ENCODE results near the gene WEE2.
"Not testable (repeated sequence)": the region's sequence is repeated elsewhere in the genome, so short reads cannot be mapped to it uniquely, and the experiment has no call there.

Gene WEE2

DNA sequence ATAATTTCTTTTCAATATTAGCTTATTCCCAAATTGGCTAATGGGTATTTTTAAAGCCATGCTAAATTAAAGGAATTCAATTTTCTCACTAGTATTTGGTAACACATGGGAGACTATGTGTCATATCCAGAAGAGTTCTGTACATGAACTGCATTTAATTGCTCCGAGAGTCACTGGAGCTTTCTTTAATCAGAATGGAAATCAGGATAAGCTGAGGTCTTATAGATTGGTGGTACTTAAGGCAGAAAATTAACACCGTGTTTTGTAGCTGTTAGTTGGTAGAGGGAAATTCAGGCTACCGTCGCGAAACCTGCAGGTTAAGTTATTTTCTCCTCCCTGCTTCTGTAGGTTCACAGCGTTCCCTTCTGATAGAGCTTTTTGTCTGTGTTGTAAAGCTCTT is at the start of gene WEE2:
WEE2 (plus strand) TSS at position 3 of the 400 bp plus-strand sequence. CDS start 406 bp downstream, outside the sequence.
- peak in 1 of 2 experiments; percentile 63 for DNase-seq

DNA sequence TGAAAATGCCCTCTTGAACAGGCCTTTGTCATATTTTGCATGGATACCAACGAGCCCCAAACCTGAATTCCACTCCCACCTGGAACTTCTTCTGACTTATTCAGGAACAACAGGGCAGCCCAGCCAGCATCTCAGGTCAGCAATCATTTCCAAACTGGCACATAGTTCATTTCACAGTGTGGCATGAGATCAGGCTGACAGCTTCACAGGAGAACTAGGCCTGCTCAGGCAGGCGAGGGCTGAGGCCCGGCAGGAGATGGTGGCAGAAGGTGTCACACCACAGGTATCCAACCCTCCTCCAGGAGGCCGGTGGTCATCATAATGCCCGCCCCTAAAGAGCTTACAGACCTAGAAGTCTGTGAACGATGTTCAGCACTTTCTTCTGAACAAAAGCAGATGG is 48.7 kb upstream of the WEE2 start:
- no peak for DNase-seq

DNA sequence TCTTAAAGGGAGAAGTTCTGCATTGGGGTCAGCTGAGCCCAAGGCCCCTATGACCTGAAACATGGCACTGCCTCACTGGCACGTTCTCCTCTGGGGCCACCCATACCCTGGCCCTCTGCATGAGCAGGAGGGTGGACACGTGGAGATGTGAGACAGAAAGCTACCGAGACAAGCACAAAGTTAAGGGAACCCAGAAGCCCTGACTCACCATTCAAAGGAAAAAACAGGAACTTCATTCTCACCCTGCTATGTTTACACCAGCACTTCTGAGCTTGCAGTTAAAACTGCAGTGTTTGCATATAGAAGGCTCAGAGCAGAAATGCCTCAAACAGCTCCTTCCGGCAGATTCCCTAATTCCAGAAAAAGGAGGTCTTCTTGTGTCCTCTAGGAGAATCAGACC is 47.9 kb upstream of the WEE2 start:
- DNase-seq = no peak

DNA sequence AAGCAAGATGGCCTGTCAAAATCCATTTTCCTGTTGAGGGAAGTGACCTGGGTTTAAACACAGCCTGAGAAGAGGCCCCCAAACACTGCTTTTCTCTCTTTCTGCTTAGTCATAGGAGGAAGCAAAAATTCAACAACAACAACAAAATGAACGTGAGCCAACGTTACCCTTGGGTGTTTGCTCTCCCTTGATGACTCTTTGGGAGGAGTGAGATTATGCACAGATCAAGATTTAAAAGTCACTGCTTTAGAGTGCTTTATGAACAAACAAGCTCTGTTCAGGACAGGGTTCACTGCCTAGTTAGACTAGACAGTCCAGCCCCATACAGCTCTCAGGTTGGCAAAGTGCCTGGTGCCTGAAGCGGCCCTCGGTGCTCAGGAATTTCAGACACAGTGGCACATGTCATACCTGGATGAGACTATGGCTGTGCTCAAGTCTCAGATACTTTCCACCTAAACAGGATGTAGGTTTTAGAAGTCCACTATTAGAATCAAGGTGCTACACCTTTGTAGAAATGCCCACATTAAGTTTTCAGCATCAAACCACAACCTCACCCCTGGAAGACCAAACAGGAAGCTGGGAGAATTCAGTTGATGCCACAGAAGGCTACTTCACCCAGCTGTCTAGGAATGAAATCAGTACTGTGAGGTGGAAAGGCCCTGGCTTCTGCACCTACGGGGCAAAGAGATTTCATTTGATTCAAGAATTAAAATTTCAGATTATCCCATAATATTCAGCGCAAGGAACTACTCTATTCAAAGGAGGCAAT is 44.9 kb upstream of the WEE2 start:
- DNase-seq = no peak

DNA sequence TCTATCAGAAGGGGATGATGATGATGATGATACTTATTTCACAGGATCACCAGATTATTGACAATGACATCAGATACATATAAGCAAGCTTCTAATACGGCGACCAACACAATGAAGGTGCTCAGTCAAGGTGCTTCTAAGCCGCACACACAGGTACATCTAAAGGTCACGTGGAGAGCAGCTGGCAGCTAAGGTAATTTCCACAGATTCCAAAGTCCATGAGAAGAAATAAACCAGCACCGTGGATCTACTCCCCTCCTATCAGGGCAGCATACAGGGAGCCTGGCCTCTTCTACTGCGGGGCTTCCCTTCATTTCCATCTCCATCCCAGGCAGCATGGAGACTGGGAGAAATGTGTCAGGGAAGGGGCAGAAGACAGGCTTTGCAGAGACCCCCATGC is 43.7 kb upstream of the WEE2 start:
- DNase-seq = no peak

- no peak for DNase-seq
Observed at GRCh38 chr7:141665208-141666035, 42.7 kb upstream of the WEE2 start.

DNA sequence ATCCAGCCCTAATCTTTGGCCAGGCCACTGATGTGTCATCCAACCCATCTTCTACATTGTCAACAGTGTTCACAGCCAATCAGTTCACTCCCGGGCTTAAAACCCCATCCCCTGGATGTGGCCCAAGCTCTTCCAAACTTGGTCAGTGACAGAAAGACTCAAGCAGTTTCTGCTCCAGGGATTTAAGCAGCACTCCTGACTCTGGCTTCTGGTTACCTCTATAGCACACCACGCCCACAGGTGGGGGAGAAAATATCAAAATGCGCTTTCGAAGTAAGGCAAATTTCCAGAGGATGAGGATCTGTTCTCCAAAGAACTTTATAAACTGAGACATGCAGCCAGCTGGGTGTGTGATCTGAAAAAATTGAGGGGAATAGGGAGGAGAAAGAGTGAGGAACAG is 42.1 kb upstream of the WEE2 start:
- no peak for DNase-seq

- DNase-seq = no peak
Observed at GRCh38 chr7:141668853-141669252, 39.3 kb upstream of the WEE2 start.

DNA sequence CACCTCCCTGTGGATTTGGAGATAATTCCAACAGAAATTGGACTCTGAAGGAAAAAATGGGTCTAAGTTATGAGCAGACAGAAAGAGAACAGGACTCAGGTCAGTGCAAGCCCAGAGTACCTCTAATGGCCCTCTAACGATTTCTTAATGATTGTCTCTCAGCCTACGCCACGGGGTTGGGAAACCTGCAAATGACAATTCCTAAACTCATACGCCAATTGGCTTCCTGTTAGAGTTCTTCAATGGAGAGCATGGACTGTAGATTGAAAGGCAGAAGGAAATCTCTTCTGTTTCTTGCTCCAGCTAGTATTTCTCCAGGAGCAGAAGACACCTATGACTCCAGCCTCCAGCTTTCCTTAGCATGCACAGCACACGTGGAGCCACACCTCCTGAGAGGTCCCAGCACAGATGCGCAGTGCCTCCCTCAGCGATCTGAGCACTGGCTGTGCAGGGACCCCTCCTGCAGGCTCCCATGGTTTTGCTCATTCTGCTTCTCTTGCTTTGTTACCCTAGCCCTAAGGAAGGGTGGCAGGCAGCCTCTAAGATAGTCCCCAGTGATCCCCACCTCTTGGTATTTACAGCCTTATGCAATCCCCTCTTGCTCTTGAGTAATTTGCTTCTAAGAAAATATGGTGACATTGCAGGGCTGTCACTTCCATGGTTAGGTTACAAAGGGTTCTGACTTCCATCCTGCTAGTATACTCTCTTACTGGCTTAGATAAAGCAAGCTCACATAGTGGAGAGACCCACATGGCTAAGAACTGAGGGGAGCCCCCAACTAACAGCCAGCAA is 36.3 kb upstream of the WEE2 start:
- no peak for DNase-seq

DNA sequence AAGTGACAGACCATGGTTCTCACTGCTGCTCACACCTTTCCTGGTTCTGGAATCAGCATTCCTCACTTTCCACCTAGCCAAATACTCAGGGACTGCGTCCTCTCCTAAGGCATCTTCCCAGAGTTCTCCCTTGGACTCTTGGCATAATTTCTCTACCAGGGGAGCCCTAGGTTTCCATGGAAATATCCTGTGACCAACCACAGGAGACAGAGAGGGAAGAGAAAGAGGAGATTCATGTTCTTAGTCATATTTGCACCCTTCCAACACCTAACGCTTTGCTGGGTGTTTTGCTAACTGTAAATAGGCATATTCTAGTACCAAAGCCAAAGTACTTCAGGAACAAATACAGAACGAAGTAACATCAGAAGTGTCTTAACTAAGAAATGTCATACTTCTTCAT is 34.8 kb upstream of the WEE2 start:
- DNase-seq = no peak

DNA sequence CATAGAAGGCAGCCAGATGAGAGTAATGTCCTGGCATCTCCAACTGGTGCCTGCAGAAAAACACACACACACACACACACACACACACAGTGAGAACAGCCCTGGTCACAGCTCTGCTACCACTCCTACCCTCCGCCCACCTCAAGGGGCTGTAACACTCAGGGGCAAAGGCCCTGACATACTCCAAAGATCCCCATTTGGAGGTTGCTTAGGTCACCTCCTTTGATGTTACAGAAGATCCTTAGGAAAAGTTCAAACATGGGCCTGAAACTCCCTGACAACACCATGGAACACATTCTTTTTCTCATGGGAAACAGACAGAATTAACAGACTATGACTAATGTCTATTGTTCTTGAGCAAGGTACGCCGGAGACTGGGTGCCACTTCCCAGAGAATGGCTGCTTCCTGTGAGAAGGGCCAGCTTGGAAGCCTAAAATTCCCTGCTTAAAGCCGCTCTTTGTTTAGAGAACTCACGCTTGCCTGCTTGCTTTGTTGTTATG is 33.9 kb upstream of the WEE2 start:
- DNase-seq = no peak

- DNase-seq = no peak
Observed at GRCh38 chr7:141674702-141675101, 33.5 kb upstream of the WEE2 start.

DNA sequence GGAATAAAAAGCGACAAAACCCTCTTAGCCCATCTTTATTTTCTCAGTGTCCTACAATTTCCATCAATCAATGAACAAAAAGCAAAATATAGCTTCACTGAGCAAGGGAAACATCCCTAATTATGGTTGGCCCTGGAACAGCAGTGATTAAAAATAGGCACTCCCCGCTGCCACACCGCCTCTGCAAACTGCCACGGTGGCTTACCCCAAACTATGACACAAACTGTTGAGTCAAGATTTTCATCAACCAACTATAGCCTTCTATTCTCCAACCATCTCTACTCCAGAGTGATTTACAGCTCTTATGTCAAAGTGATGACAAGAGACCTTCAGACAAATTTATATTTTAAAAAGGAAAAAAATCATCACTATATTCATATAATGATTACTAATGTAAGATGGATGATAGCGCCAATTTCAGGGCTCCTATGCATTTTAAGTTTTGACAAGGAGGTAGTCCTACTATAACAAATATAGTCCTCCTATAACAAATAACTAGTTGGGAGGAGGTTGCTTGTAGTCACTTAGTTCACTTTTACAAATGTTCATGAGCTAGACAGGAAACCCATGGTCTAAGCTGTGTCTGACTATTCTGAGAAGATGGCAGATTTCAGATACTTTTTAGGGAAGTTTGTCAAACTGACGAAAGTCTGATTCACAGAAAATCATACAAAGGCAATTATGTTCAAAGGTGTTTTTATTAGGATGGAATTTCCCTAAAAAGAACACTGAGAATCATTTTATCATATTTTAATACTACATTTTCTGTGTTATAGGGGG is 32.5 kb upstream of the WEE2 start:
- no peak for DNase-seq

- no peak for DNase-seq
Observed at GRCh38 chr7:141676618-141677017, 31.5 kb upstream of the WEE2 start.

GRCh38 chr7:141679014-141679413 is 29.1 kb upstream of the WEE2 start:
- no peak for DNase-seq

DNA sequence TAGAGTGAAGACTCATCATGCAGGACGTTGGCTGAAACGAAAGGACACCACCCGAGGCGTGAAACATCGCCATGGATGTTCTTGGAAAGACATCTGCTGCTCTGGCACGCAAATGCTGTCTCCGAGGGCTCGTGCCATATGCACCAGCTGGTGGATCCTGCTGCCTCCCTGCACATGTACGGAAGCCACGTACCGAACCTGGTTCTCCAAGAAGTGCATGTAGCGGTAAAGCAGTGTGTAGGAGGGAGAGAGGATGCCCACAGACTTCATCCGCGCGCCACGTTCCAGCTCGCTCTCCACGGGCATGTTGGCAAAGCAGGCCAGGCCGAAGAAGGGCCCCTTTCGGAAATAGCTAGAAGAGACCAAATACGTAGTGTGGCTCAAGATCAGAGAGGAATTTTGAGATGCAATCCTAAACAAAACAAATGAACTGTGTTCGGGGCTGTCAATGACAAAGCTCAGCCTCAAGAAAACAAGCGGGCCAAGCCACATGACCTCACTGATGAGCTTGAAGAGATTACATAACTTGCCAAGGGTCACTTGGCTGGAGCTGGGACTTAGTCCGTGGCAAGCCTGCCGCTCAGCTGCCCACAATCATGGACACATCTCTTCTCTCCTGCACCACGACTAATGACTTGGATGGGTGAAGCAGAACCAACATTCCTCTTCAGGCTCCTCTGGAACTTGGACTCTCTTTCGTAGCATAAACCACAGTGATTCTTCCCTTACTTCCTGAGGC is 22.7 kb upstream of the WEE2 start:
- DNase-seq = no peak

DNA sequence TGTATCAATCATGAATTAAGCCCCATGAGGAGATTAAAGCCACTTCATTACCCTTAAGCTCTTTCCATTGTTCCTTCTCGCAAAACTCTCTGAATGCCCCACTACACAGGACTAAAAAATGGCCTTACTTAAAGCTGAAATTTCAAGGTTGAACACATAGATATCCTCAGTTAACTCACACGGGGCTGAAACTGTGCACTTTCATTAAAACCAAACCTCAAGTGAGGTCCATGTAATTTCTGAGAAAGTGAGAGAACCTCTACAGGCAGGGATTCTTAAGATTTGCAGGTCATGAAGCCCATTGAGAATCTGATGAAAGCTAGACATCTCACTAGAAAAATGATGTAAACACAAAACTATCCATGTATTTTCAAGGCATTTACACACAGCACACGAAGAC is 22.1 kb upstream of the WEE2 start:
- no peak for DNase-seq

GRCh38 chr7:141686670-141687069 is 21.5 kb upstream of the WEE2 start:
- no peak for DNase-seq

DNA sequence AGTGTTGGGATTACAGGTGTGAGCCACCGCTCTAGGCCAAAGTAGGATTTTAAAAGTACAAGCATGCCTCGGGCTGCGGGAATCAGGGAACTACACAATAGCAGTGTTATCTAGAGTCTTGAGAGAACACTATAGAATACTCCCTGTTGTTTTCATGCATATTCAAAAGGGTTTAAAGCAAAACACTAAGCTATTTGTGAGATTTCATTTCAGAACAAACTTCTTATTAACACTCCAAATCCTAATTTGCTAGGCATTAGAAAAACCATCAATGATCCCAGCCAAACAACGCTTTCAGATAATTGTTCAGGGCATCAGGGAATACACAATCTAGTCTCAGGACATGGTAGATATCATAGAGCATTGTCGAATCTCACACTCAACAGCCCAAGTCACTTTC is 20.1 kb upstream of the WEE2 start:
- DNase-seq = no peak

DNA sequence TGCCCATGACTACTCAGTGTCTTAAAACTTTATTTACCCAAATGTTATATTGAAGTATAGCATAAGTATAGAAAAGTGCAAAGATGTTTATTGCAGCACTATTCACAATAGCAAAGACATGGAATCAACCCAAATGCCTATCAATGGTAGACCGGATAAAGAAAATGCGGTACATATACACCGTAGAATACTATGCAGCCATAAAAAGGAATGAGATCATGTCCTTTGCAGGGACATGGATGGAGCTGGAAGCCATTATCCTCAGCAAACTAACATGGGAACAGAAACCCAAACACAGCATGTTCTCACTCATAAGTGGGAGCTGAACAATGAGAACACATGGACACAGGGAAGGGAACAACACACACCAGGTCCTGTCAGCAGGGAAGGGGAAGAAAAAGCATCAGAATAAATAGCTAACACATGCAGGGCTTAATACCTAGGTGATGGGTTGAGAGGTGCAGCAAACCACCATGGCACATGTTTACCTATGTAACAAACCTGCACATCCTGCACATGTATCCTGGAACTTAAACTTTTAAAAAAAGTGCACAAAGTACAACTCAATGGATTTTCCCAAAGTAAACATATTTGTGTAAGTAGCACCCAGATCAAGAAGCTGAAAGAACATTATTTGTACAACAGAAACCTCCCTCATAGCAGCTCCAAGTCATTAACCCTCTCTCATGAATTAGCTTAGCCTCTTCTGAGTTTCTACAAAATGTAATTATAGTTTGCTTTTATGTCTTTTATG is 18.9 kb upstream of the WEE2 start:
- DNase-seq = not testable (repeated sequence)

GRCh38 chr7:141691540-141691939 is 16.6 kb upstream of the WEE2 start:
- no peak for DNase-seq
